Activated CD4-positive, CD25-positive, alpha-beta regulatory T cell treated with anti-CD3 and anti-CD28 coated beads, Interleukin-2, amount 50 U/mL, for 16 hours (primary cell): ENCODE data around the gene ABCC10.
"Not testable (repeated sequence)": the region's sequence is repeated elsewhere in the genome, so short reads cannot be mapped to it uniquely, and the experiment has no call there.

Experiments used
- DNase-seq: peaks from one replicate; pipeline ENCODE4 v3.0.0-alpha.2; 2020; ENCODE audit warnings: low read depth, low spot score

The ABCC10 gene

GRCh38 chr6:43407296-43407695, 20.0 kb upstream of the ABCC10 start:
- no peak for DNase-seq

- no peak for DNase-seq
Observed at GRCh38 chr6:43408259-43408658, 19.1 kb upstream of the ABCC10 start.

- DNase-seq = not testable (repeated sequence)
Observed at GRCh38 chr6:43410776-43411175, 16.6 kb upstream of the ABCC10 start.

GRCh38 chr6:43412541-43412940, 14.8 kb upstream of the ABCC10 start:
- DNase-seq = no peak

- DNase-seq = no peak
Observed at GRCh38 chr6:43413002-43413401, 14.3 kb upstream of the ABCC10 start.

GRCh38 chr6:43415275-43415674, 12.1 kb upstream of the ABCC10 start:
- DNase-seq = not testable (repeated sequence)

- no peak for DNase-seq
Observed at GRCh38 chr6:43416935-43417334, 10.4 kb upstream of the ABCC10 start.

- DNase-seq = no peak
Observed at GRCh38 chr6:43420012-43420709, 7.2 kb upstream of the ABCC10 start.

- DNase-seq = no peak
Observed at GRCh38 chr6:43421831-43422230, 5.5 kb upstream of the ABCC10 start.

GRCh38 chr6:43425083-43425482, 2.3 kb upstream of the ABCC10 start:
- not testable (repeated sequence) for DNase-seq

- no peak for DNase-seq
Observed at GRCh38 chr6:43426928-43427405, 374 bp upstream of the ABCC10 start.

- DNase-seq = no peak
Observed at GRCh38 chr6:43428112-43428570, 800 bp downstream of the ABCC10 start.

- no peak for DNase-seq
Observed at GRCh38 chr6:43428874-43429273, 1.5 kb downstream of the ABCC10 start.

- no peak for DNase-seq
Observed at GRCh38 chr6:43432009-43432945, 4.9 kb downstream of the ABCC10 start.

GRCh38 chr6:43433148-43433547, 5.8 kb downstream of the ABCC10 start:
- no peak for DNase-seq

GRCh38 chr6:43434001-43434840, 6.9 kb downstream of the ABCC10 start:
- no peak for DNase-seq

GRCh38 chr6:43434943-43435342, 7.6 kb downstream of the ABCC10 start:
- DNase-seq = no peak

- no peak for DNase-seq
Observed at GRCh38 chr6:43435682-43436437, 8.5 kb downstream of the ABCC10 start.

- DNase-seq = no peak
Observed at GRCh38 chr6:43436577-43437282, 9.4 kb downstream of the ABCC10 start.

GRCh38 chr6:43437700-43438099, 10.4 kb downstream of the ABCC10 start:
- no peak for DNase-seq
